Neutrophil (primary cell): ENCODE data around the gene MACO1.
"Not testable (repeated sequence)": the region's sequence is repeated elsewhere in the genome, so short reads cannot be mapped to it uniquely, and the experiment has no call there.

Source experiments
- H3K27ac ChIP-seq: fragments of 200-600 bp; sonication (generic); 2 replicates; pipeline ENCODE4 v1.5.1; 2016; ENCODE audit warnings: mild to moderate bottlenecking, moderate library complexity
- H3K27me3 ChIP-seq: fragments of 200-600 bp; sonication (generic); 2 replicates; pipeline ENCODE4 v1.6.0; 2016; ENCODE audit warnings: mild to moderate bottlenecking
- H3K36me3 ChIP-seq: fragments of 200-600 bp; sonication (generic); 2 replicates; pipeline ENCODE4 v1.5.1; 2017
- H3K4me1 ChIP-seq, 2 experiments: fragments of 200-600 bp in 1 of 2; sonication (generic) in 1 of 2; 1 replicate in 1 of 2; 2 replicates in 1 of 2; pipeline versions ENCODE4 v1.5.1 to v1.6.1; 2013 to 2016; ENCODE audit warnings: low read depth in 1 of 2, low read length in 1 of 2, mild to moderate bottlenecking in 1 of 2, moderate library complexity in 1 of 2; ENCODE audit not compliant: control insufficient read depth in 1 of 2, insufficient read depth in 1 of 2
- H3K4me3 ChIP-seq, 2 experiments: fragments of 200-600 bp in 1 of 2; sonication (generic) in 1 of 2; 1 replicate in 1 of 2; 2 replicates in 1 of 2; pipeline ENCODE4 v1.5.1; 2013 to 2016; ENCODE audit warnings: low read depth in 1 of 2, low read length in 1 of 2, mild to moderate bottlenecking in 1 of 2, moderate library complexity in 1 of 2
- H3K9me3 ChIP-seq: fragments of 200-600 bp; sonication (generic); 2 replicates; pipeline ENCODE4 v1.5.1; 2016
- TF ChIP-seq, protein P1 (sequence below): fragments of 200-600 bp; sonication (generic); IDR thresholded peaks from 2 replicates; pipeline ENCODE4 v1.5.1; 2016; ENCODE audit warnings: antibody characterized with exemption

The MACO1 gene, protein sequence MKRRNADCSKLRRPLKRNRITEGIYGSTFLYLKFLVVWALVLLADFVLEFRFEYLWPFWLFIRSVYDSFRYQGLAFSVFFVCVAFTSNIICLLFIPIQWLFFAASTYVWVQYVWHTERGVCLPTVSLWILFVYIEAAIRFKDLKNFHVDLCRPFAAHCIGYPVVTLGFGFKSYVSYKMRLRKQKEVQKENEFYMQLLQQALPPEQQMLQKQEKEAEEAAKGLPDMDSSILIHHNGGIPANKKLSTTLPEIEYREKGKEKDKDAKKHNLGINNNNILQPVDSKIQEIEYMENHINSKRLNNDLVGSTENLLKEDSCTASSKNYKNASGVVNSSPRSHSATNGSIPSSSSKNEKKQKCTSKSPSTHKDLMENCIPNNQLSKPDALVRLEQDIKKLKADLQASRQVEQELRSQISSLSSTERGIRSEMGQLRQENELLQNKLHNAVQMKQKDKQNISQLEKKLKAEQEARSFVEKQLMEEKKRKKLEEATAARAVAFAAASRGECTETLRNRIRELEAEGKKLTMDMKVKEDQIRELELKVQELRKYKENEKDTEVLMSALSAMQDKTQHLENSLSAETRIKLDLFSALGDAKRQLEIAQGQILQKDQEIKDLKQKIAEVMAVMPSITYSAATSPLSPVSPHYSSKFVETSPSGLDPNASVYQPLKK

DNA sequence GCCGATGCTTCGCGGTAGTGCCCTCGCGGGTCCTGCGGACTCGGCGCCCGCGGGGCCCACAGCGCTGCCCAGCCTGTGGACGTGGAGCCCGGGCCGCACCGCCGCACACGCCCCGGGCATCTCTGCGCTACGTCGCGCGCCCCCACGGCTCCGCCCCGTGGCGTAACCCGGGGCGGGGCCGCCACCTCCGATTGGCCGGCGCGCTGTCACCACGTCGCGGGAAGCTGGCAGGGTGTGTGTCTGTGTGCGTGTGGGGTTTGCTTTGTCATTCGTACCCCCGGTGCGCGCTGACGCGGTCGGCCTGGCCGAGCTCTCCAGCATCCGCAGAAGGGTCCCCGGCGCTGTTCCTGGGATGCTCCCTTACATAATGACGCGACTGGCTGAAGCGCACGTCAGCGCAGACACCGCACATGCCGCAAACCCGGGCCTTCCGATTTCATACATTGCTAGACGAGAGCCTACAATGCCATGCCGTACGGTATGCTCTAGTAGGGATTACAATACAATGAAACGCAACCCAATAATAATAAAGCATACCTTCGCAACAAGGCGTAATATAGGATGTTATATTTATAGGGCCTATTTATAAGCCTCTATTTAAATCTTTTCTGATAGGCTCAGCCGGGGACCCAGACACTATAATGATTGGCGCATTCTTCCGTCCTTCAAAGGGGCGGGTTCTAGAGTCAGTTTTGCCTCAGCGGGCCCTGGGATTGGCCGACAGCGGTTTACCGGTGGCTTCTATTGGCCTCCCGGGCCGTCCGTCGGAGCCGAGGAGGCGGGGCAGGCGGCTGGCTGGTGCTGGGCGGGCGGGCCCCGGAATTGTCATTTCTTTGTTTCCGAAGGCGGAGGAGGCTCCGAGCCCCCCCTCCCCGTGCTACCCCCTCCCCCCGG lies at the start of gene MACO1:
MACO1 (plus strand) TSS at position 825 of the 894 bp plus-strand sequence. CDS start 202 bp downstream, outside the sequence.
- Histone ChIP-seq H3K27me3 (no peaks in the 10 kb centered on the region), H3K4me1 (peaks cover 16 to 19% of the 10 kb centered on the region in 2 experiments), H3K36me3 (peaks cover 5% of the 10 kb centered on the region), H3K4me3 (peak within 1 kb of the TSS; percentile 86 to 100), H3K9me3 (no peaks in the 10 kb centered on the region), H3K27ac (peak within 1 kb of the TSS; percentile 93)
- TF ChIP-seq, protein P1, sequence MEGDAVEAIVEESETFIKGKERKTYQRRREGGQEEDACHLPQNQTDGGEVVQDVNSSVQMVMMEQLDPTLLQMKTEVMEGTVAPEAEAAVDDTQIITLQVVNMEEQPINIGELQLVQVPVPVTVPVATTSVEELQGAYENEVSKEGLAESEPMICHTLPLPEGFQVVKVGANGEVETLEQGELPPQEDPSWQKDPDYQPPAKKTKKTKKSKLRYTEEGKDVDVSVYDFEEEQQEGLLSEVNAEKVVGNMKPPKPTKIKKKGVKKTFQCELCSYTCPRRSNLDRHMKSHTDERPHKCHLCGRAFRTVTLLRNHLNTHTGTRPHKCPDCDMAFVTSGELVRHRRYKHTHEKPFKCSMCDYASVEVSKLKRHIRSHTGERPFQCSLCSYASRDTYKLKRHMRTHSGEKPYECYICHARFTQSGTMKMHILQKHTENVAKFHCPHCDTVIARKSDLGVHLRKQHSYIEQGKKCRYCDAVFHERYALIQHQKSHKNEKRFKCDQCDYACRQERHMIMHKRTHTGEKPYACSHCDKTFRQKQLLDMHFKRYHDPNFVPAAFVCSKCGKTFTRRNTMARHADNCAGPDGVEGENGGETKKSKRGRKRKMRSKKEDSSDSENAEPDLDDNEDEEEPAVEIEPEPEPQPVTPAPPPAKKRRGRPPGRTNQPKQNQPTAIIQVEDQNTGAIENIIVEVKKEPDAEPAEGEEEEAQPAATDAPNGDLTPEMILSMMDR = peak; percentile 40

DNA sequence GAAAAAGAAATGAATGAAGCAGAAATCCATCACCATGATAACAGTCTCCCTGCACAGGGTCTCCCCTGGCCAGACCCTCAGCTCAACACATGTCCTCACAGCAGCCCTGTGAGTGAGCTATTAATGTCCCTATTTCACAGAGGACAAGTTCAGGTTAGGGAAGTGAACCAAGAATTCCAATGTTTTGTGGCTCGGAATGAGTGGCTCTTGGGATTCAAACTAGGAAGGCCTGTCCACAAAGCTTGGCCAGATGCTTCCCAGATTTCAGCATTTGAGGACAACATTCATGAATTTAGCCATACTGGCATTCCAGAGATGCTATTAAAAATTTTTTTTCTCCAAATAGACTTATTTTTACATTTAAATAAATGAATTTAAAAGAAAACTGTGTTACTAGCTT lies 48.2 kb upstream of the MACO1 start:
- not testable (repeated sequence) for H3K36me3 ChIP-seq, H3K4me3 ChIP-seq, H3K27ac ChIP-seq, H3K27me3 ChIP-seq, H3K4me1 ChIP-seq, H3K9me3 ChIP-seq

- not testable (repeated sequence) for H3K4me3 ChIP-seq, H3K27me3 ChIP-seq, H3K4me1 ChIP-seq, H3K9me3 ChIP-seq, H3K27ac ChIP-seq, H3K36me3 ChIP-seq
Measured at GRCh38 chr1:25383090-25383489, 47.6 kb upstream of the MACO1 start.

GRCh38 chr1:25383875-25384274 lies 46.8 kb upstream of the MACO1 start:
- not testable (repeated sequence) for H3K4me1 ChIP-seq, H3K36me3 ChIP-seq, H3K9me3 ChIP-seq, H3K27me3 ChIP-seq, H3K27ac ChIP-seq, H3K4me3 ChIP-seq

- not testable (repeated sequence) for H3K4me1 ChIP-seq, H3K4me3 ChIP-seq, H3K36me3 ChIP-seq, H3K9me3 ChIP-seq, H3K27me3 ChIP-seq, H3K27ac ChIP-seq
Measured at GRCh38 chr1:25387096-25387495, 43.6 kb upstream of the MACO1 start.

GRCh38 chr1:25388691-25389090 lies 42.0 kb upstream of the MACO1 start:
- H3K27me3 ChIP-seq, H3K27ac ChIP-seq, H3K4me3 ChIP-seq, H3K9me3 ChIP-seq, H3K4me1 ChIP-seq, H3K36me3 ChIP-seq: not testable (repeated sequence)

- not testable (repeated sequence) for H3K9me3 ChIP-seq, H3K4me1 ChIP-seq, H3K27me3 ChIP-seq, H3K4me3 ChIP-seq, H3K27ac ChIP-seq, H3K36me3 ChIP-seq
Measured at GRCh38 chr1:25389721-25390120, 41.0 kb upstream of the MACO1 start.

- Histone ChIP-seq H3K4me1 (peaks cover 0 to 2% of the 10 kb centered on the region in 2 experiments), H3K9me3 (no peaks in the 10 kb centered on the region), H3K27me3 (no peaks in the 10 kb centered on the region), H3K4me3 (no peak overlapping the region), H3K27ac (no peak overlapping the region), H3K36me3 (no peaks in the 10 kb centered on the region)
- TF ChIP-seq, protein P1 = no peak
Measured at GRCh38 chr1:25392841-25393240, 37.9 kb upstream of the MACO1 start.

GRCh38 chr1:25397549-25397948 lies 33.1 kb upstream of the MACO1 start:
- H3K27me3 ChIP-seq, H3K27ac ChIP-seq, H3K4me1 ChIP-seq, H3K9me3 ChIP-seq, H3K36me3 ChIP-seq, H3K4me3 ChIP-seq: not testable (repeated sequence)

DNA sequence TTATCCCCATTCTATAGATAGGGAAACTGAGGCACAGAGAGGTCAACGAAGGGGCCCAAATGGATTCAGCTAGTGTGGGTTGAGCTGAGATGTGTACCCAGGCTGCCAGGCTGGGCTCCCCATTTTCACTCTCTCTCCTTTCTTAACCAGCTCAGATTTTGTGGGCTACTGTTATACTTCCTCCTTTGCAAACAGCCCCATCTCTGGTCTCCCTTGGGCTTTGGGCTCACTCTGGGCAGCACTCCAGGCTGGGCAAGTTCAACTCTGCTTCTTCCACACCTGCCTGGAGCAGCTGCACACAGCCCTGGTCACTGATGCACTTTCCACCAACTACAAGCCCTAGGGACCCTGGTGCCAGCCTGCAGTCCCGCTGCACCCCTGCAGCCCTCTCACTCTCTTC lies 32.6 kb upstream of the MACO1 start:
- H3K4me1 ChIP-seq, H3K9me3 ChIP-seq, H3K27ac ChIP-seq, H3K4me3 ChIP-seq, H3K36me3 ChIP-seq, H3K27me3 ChIP-seq: not testable (repeated sequence)
